WI38 (cell line): Measurements from ENCODE around the gene OLFML2A.
A peak's percentile ranks its signal among the peaks of the same experiment; 100 is the strongest.
"Not testable (repeated sequence)": the region's sequence is repeated elsewhere in the genome, so short reads cannot be mapped to it uniquely, and the experiment has no call there.

ENCODE experiments used
- H3K4me3 ChIP-seq: 2 replicates; pipeline ENCODE4 v1.5.1; 2011; ENCODE audit warnings: low read depth, mild to moderate bottlenecking, control low read depth, low read length
- CTCF ChIP-seq: IDR thresholded peaks from 2 replicates; pipeline ENCODE4 v1.5.1; 2012; ENCODE audit warnings: low read depth, mild to moderate bottlenecking, control low read depth, low read length

The OLFML2A gene

GRCh38 chr9:124771021-124771866, 5.7 kb upstream of the OLFML2A start, which contains the start of gene NR6A1:
TSS of gene NR6A1 (minus strand) at chr9:124771311.
- H3K4me3 ChIP-seq = peak within 1 kb of the TSS; percentile 69
- peak; percentile 27; the same call in 1 of the 2 replicates for TF ChIP-seq CTCF

- TF ChIP-seq CTCF = peak; percentile 70
- H3K4me3 ChIP-seq = peak overlapping the region; percentile 69
These were observed 4.9 kb upstream of the OLFML2A start for GRCh38 chr9:124771867-124772679.

GRCh38 chr9:124772877-124773276, 4.1 kb upstream of the OLFML2A start:
- H3K4me3 ChIP-seq = not testable (repeated sequence)

GRCh38 chr9:124773473-124774128, 3.3 kb upstream of the OLFML2A start:
- no peak overlapping the region for H3K4me3 ChIP-seq
- TF ChIP-seq CTCF = no peak

GRCh38 chr9:124774129-124774978, 2.6 kb upstream of the OLFML2A start:
- TF ChIP-seq CTCF = peak; percentile 58
- H3K4me3 ChIP-seq = no peak overlapping the region

- H3K4me3 ChIP-seq = peak overlapping the region; percentile 61
- TF ChIP-seq CTCF = no peak
These were observed 347 bp upstream of the OLFML2A start for GRCh38 chr9:124776618-124776953.
